Keratinocyte (primary cell): ENCODE data around the gene MMP28. TPM values are rescaled to one million over a fixed set of nuclear protein-coding genes. Genes with fewer than 3 reads are reported as not detected.

Experiments used
- DNase-seq: peaks from one replicate; pipeline ENCODE4 v3.0.0-alpha.2; 2011; ENCODE audit warnings: low read depth, missing footprints, low spot score
- FAIRE-seq: peaks from 2 replicates; lab custom pipeline; 2011; peaks lifted over from hg19 to GRCh38; lab: Jason Lieb, UNC
- H2AFZ ChIP-seq: 2 replicates; pipeline ENCODE4 v1.6.0; 2012; ENCODE audit warnings: low read length, control low read depth, inconsistent platforms; ENCODE audit not compliant: control insufficient read depth
- H3K27ac ChIP-seq: 2 replicates; pipeline ENCODE4 v1.5.1; 2011; ENCODE audit warnings: low read length; ENCODE audit not compliant: control insufficient read depth, insufficient read depth
- H3K27me3 ChIP-seq: 3 replicates; pipeline ENCODE4 v1.6.0; 2011; ENCODE audit warnings: low read length; ENCODE audit not compliant: control insufficient read depth, insufficient read depth; ENCODE audit errors: extremely low read depth
- H3K36me3 ChIP-seq, 2 experiments: 2 replicates in 1 of 2; 3 replicates in 1 of 2; pipeline ENCODE4 v1.5.1; 2011; ENCODE audit warnings: low read length in 2 of 2, mild to moderate bottlenecking in 1 of 2; ENCODE audit not compliant: control insufficient read depth in 2 of 2, insufficient read depth in 2 of 2; ENCODE audit errors: extremely low read depth in 1 of 2
- H3K4me1 ChIP-seq: 3 replicates; pipeline ENCODE4 v1.5.1; 2011; ENCODE audit warnings: low read length; ENCODE audit not compliant: control insufficient read depth, insufficient read depth; ENCODE audit errors: extremely low read depth
- H3K4me2 ChIP-seq: 3 replicates; pipeline ENCODE4 v1.6.0; 2011; ENCODE audit warnings: low read depth, low read length; ENCODE audit not compliant: control insufficient read depth, insufficient read depth; ENCODE audit errors: extremely low read depth
- H3K4me3 ChIP-seq, 3 experiments: fragments of 200-600 bp in 1 of 3; sonication (generic) in 1 of 3; 2 replicates in 2 of 3; 3 replicates in 1 of 3; pipeline ENCODE4 v1.5.1; 2011 to 2016; ENCODE audit warnings: low read length in 3 of 3, mild to moderate bottlenecking in 3 of 3, control low read depth in 2 of 3, inconsistent platforms in 1 of 3, low read depth in 1 of 3, mixed read lengths in 1 of 3, mixed run types in 1 of 3, moderate library complexity in 1 of 3; ENCODE audit not compliant: control insufficient read depth in 2 of 3, insufficient read depth in 2 of 3; ENCODE audit errors: extremely low read depth in 1 of 3
- H3K79me2 ChIP-seq: 2 replicates; pipeline ENCODE4 v1.6.0; 2012; ENCODE audit warnings: low read length; ENCODE audit not compliant: control insufficient read depth, insufficient read depth
- H3K9ac ChIP-seq: 3 replicates; pipeline ENCODE4 v1.6.0; 2011; ENCODE audit warnings: low read length; ENCODE audit not compliant: control insufficient read depth, insufficient read depth; ENCODE audit errors: extremely low read depth
- H3K9me1 ChIP-seq: 3 replicates; pipeline ENCODE4 v1.6.0; 2011; ENCODE audit warnings: low read length; ENCODE audit not compliant: control insufficient read depth, insufficient read depth; ENCODE audit errors: extremely low read depth
- H3K9me3 ChIP-seq: 2 replicates; pipeline ENCODE4 v1.5.1; 2012; ENCODE audit warnings: low read depth, low read length; ENCODE audit not compliant: control insufficient read depth
- H4K20me1 ChIP-seq: 3 replicates; pipeline ENCODE4 v1.6.0; 2011; ENCODE audit warnings: low read length; ENCODE audit not compliant: control insufficient read depth, insufficient read depth; ENCODE audit errors: extremely low read depth
- CTCF ChIP-seq, 3 experiments: IDR thresholded peaks in 1 of 3; conservative IDR thresholded peaks in 1 of 3; optimal IDR thresholded peaks in 1 of 3; 2 replicates in 2 of 3; 3 replicates in 1 of 3; pipeline versions ENCODE3 to v1.5.1; 2011; ENCODE audit warnings: low read length in 3 of 3, mild to moderate bottlenecking in 3 of 3, moderate library complexity in 2 of 3, control low read depth in 1 of 3, inconsistent platforms in 1 of 3; ENCODE audit not compliant: insufficient read depth in 2 of 3; ENCODE audit errors: extremely low read depth in 1 of 3
- EZH2 ChIP-seq: IDR thresholded peaks from one replicate; pipeline ENCODE4 v1.6.1; 2012; ENCODE audit warnings: inconsistent platforms, mild to moderate bottlenecking, low read length, moderate library complexity
- dilution Hi-C: fragments of 300-500 bp; cut with MboI; formaldehyde crosslinking; loops from one replicate; pipeline ENCODE4 v1.7.0; 2020; ENCODE audit warnings: low sequenced_read_pairs; ENCODE audit not compliant: extremely low pct_ligation_motif_present
- polyA plus RNA-seq, 5 experiments: library from polyadenylated mRNA; depleted of rRNA in 3 of 5; stranded (reverse) in 3 of 5; stranded (forward) in 1 of 5; unstranded in 1 of 5; fragments of >200 nt; gene quantifications; 1 replicate in 1 of 5; 2 replicates in 3 of 5; 3 replicates in 1 of 5; pipeline versions ENCODE4 v1.2.1 to v1.2.3, GENCODE V29; 2011 to 2012; ENCODE audit warnings: missing spikeins in 2 of 5, low read depth in 1 of 5, low replicate concordance in 1 of 5

Gene MMP28
- polyA plus RNA-seq, 1 donor (not counting 4 experiments of a cell fraction or from before 2014, with no cell fraction given) = 21.3 TPM

- no peak overlapping the region for H3K27ac ChIP-seq
- peaks cover 9% of the 10 kb centered on the region for H4K20me1 ChIP-seq
- no peak overlapping the region for H3K9ac ChIP-seq
- DNase-seq = no peak
- no peaks in the 10 kb centered on the region for H3K4me1 ChIP-seq
- no peak overlapping the region for H2AFZ ChIP-seq
- TF ChIP-seq CTCF (optimal IDR thresholded peaks at IDR 0.05 in 1 of 3, IDR thresholded peaks at IDR 0.05 in 1 of 3, conservative IDR thresholded peaks at IDR 0.05 in 1 of 3; ENCODE audit: extremely low read depth in 1 of 3, insufficient read depth in 2 of 3, low read length in 3 of 3) (no peak), EZH2 (no peak)
- no peak overlapping the region for H3K4me3 ChIP-seq
- H3K4me2 ChIP-seq = no peak overlapping the region
- H3K9me3 ChIP-seq = no peaks in the 10 kb centered on the region
- FAIRE-seq = no peak
- H3K9me1 ChIP-seq = no peaks in the 10 kb centered on the region
- H3K36me3 ChIP-seq = peaks cover 5 to 27% of the 10 kb centered on the region in 2 experiments
- H3K27me3 ChIP-seq = no peaks in the 10 kb centered on the region
- dilution Hi-C loops = no loop called here
- peaks cover 63% of the 10 kb centered on the region for H3K79me2 ChIP-seq
Observed at GRCh38 chr17:35819455-35819854, 24.0 kb upstream of the MMP28 start.

GRCh38 chr17:35817196-35817595, 21.8 kb upstream of the MMP28 start:
- H3K9me3 ChIP-seq = no peaks in the 10 kb centered on the region
- H3K27ac ChIP-seq = no peak overlapping the region
- H3K36me3 ChIP-seq = peaks cover 0 to 21% of the 10 kb centered on the region in 2 experiments
- H4K20me1 ChIP-seq = peaks cover 9% of the 10 kb centered on the region
- H3K4me1 ChIP-seq = no peaks in the 10 kb centered on the region
- H3K9ac ChIP-seq = no peak overlapping the region
- TF ChIP-seq CTCF (optimal IDR thresholded peaks at IDR 0.05 in 1 of 3, IDR thresholded peaks at IDR 0.05 in 1 of 3, conservative IDR thresholded peaks at IDR 0.05 in 1 of 3; ENCODE audit: extremely low read depth in 1 of 3, insufficient read depth in 2 of 3, low read length in 3 of 3) (no peak), EZH2 (no peak)
- H3K4me2 ChIP-seq = no peak overlapping the region
- no peak overlapping the region for H3K4me3 ChIP-seq
- FAIRE-seq (no peak), DNase-seq (no peak)
- peaks cover 80% of the 10 kb centered on the region for H3K79me2 ChIP-seq
- H3K9me1 ChIP-seq = no peaks in the 10 kb centered on the region
- dilution Hi-C loops = no loop called here
- no peak overlapping the region for H2AFZ ChIP-seq
- no peaks in the 10 kb centered on the region for H3K27me3 ChIP-seq
